ENCODE results near the gene SPO11. TPM values are rescaled to one million over a fixed set of nuclear protein-coding genes. Genes with fewer than 3 reads are reported as not detected.

The SPO11 gene
- total and polyA plus RNA-seq, 7 donors = not detected

- no peak for DNase-seq
- H3K27me3 ChIP-seq = no peaks in the 10 kb centered on the region
Measured at GRCh38 chr20:57386762-57387161, 57.2 kb downstream of the SPO11 start.

GRCh38 chr20:57387463-57387862 is 57.9 kb downstream of the SPO11 start:
- H3K27me3 ChIP-seq = no peaks in the 10 kb centered on the region
- peak; percentile 54 for DNase-seq
- whole genome bisulfite sequencing, 2 donors = 93 to 96% methylated on average over 8 of the region's 8 CpGs
- no peak overlapping the region for H3K27ac ChIP-seq
- H3K9me3 ChIP-seq = no peaks in the 10 kb centered on the region
- no peak overlapping the region for H3K4me3 ChIP-seq
- peaks cover 0 to 30% (median 20%) of the 10 kb centered on the region in 4 donors for H3K4me1 ChIP-seq
- intact Hi-C loops (cut with DNase I) = loop anchor here (5.0 to 10.0 kb wide), 3 partner anchors 195 to 847 kb away; partner anchors contain the start of gene PMEPA1
- H3K36me3 ChIP-seq = peaks cover 0 to 7% (median 1%) of the 10 kb centered on the region in 4 donors
- TF ChIP-seq EP300 (IDR thresholded peaks at IDR 0.05) = no peak
- TF ChIP-seq POLR2AphosphoS5 (IDR thresholded peaks at IDR 0.05) = no peak
- no peak for TF ChIP-seq POLR2A (IDR thresholded peaks at IDR 0.05)
- no peak for TF ChIP-seq CTCF (IDR thresholded peaks at IDR 0.05)

More at GRCh38 chr20:57386762-57387161, 57.2 kb downstream of the SPO11 start:
- Histone ChIP-seq H3K27ac (no peak overlapping the region), H3K4me3 (no peak overlapping the region), H3K4me1 (peaks cover 0 to 29% (median 18%) of the 10 kb centered on the region in 4 donors), H3K36me3 (peaks cover 0 to 7% (median 1%) of the 10 kb centered on the region in 4 donors), H3K9me3 (no peaks in the 10 kb centered on the region)
- TF ChIP-seq POLR2A (IDR thresholded peaks at IDR 0.05) = no peak
- TF ChIP-seq CTCF (IDR thresholded peaks at IDR 0.05) = no peak
- no peak for TF ChIP-seq POLR2AphosphoS5 (IDR thresholded peaks at IDR 0.05)
- no peak for TF ChIP-seq EP300 (IDR thresholded peaks at IDR 0.05)
- intact Hi-C loops (cut with DNase I) = loop anchor here (5.0 to 10.0 kb wide), 3 partner anchors 196 to 848 kb away; partner anchors contain the start of gene PMEPA1
- 96 to 97% methylated on average over 4 of the region's 4 CpGs for WGBS, 2 donors

- DNase-seq = peak; percentile 58
- TF ChIP-seq CTCF (IDR thresholded peaks at IDR 0.05) (no peak), POLR2A (IDR thresholded peaks at IDR 0.05) (no peak), POLR2AphosphoS5 (IDR thresholded peaks at IDR 0.05) (no peak), EP300 (IDR thresholded peaks at IDR 0.05) (no peak)
- Histone ChIP-seq H3K27me3 (no peaks in the 10 kb centered on the region), H3K27ac (no peak overlapping the region), H3K36me3 (peaks cover 0 to 7% (median 2%) of the 10 kb centered on the region in 4 donors), H3K4me3 (no peak overlapping the region), H3K9me3 (no peaks in the 10 kb centered on the region), H3K4me1 (peaks cover 0 to 35% (median 23%) of the 10 kb centered on the region in 4 donors)
- WGBS, 2 donors = 59 to 86% methylated on average over 7 of the region's 7 CpGs
- intact Hi-C loops (cut with DNase I) = loop anchor here (2.0 to 10.0 kb wide), 4 partner anchors 105 to 847 kb away; partner anchors contain the start of gene PMEPA1
Measured at GRCh38 chr20:57387945-57388371, 58.4 kb downstream of the SPO11 start.

GRCh38 chr20:57388953-57389694 is 59.5 kb downstream of the SPO11 start:
- Histone ChIP-seq H3K4me3 (peak overlapping the region; percentile 6 to 47 (median 41)), H3K4me1 (peaks cover 0 to 47% (median 35%) of the 10 kb centered on the region in 4 donors), H3K9me3 (no peaks in the 10 kb centered on the region), H3K27ac (peak overlapping the region; percentile 82 to 86 (median 86)), H3K36me3 (peaks cover 0 to 15% (median 6%) of the 10 kb centered on the region in 4 donors), H3K27me3 (no peaks in the 10 kb centered on the region)
- TF ChIP-seq CTCF (IDR thresholded peaks at IDR 0.05) = peak in 1 of 4 experiments; percentile 16
- peak; percentile 20 to 73 (median 52) for TF ChIP-seq POLR2AphosphoS5 (IDR thresholded peaks at IDR 0.05)
- TF ChIP-seq POLR2A (IDR thresholded peaks at IDR 0.05) = peak in 1 of 2 donors; percentile 17
- no peak for TF ChIP-seq EP300 (IDR thresholded peaks at IDR 0.05)
- DNase-seq = peak; percentile 92
- 2 to 5% methylated on average over 57 of the region's 57 CpGs for WGBS, 2 donors
- intact Hi-C loops (cut with DNase I) = loop anchor here (2.0 to 10.0 kb wide), 4 partner anchors 104 to 846 kb away; partner anchors contain the start of gene PMEPA1
